GM21360 (cell line): ENCODE data around the gene PRIMPOL.

Experiments
- ATAC-seq: cut with Tn5 transposase; IDR thresholded peaks from one replicate; pipeline ENCODE4 v1.9.1; 2021; ENCODE audit warnings: mild to moderate bottlenecking, moderate library complexity; ENCODE audit not compliant: unreplicated experiment

Gene PRIMPOL

GRCh38 chr4:184666670-184667069, 17.1 kb downstream of the PRIMPOL start:
- no peak for ATAC-seq

DNA sequence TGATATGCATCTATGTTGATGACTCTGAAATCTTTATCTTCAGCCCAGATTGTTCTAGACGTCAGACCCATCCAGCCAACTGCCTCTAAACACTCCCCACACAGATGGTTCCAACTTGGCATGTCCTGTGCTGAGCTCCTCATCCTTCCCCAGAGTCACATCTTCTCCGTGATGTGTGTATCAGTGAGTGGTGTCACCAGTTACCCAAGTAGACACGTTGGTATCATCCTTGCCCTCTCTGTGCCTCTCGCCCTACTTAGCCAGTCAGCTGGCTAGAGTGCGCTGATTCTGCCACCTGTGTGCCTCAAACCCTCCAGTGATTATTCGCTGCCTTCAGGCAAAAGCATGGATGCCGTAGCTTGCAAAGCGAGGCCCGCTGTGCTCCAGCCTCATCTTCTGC, 18.6 kb downstream of the PRIMPOL start:
- no peak for ATAC-seq

- ATAC-seq, result no peak
Measured at GRCh38 chr4:184668511-184669114, 19.1 kb downstream of the PRIMPOL start.

- ATAC-seq, result no peak
Measured at GRCh38 chr4:184669251-184669650, 19.7 kb downstream of the PRIMPOL start.

DNA sequence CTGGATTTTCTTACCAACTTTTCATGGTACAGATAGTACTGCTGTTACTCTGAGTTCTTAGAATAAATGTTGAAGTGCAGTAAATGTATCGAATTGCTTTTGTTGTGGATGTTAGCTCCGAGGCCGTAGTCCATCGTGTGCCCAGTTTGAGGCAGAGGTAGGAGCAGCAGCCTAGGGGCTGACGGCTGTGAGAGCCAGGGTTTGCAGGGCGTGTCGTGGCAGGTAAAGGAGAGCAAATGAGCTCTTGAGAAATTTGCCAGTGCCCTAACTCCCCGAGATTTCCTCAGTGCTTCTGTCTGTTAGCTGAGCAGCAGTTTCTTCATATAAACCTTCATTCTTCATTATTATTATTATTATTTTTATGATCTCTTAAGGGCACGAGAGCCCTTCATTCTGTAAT, 21.6 kb downstream of the PRIMPOL start:
- no peak for ATAC-seq

DNA sequence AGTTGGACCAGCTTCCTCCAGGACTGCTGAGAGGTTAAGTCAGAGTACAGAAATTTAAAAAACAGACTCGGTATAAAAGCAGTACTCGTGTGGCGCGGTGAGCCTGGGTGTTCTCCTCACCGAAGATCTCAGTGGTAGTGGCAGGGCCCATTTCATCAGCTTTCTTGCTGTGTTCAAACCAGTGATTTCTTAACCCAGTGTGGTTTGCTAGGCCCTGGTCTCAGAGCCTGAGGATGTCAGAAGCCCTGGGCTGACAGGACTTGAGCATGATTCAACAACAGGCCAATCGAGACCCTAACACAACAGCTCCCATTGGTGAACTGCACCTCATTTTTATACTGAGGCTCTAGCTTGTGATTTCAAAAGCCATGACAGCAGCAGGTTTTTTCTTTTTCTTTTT, 23.2 kb downstream of the PRIMPOL start:
- no peak for ATAC-seq

DNA sequence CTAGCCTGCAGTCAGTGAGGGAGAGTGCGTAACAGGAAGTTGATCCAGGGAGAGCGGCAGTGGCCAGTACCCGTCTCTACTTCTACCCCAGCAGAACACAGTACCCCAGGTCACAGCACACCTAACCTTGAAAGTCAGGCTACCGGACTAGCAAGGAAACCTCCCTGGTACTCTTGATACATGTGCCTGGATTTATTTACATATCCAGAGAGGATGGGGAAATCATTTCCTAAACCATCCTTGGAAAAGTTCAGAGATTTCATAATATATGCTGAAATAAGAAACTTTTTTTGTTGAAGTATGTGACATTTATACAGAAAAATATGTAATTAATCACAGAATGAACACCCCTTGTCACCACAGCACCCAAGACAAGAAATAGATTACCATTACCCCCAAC, 24.5 kb downstream of the PRIMPOL start:
- ATAC-seq, result no peak

DNA sequence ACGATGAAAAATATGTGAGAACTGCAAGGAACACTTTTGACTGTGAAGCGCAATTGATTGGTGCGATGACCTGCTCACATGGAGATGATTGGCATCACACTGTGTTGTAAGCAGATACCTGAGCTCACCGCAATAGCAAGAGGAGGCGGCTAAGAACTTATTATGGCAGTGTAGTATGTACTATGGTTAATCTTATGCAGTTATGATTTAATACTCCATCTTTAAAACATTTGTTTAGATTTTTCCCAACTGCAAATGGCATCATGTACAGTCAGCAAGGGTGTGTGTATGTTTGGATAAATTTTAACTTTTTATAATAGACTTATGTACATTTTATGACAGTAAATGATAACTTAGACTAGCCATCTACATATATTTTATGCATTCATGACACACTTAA, 25.5 kb downstream of the PRIMPOL start:
- no peak for ATAC-seq

DNA sequence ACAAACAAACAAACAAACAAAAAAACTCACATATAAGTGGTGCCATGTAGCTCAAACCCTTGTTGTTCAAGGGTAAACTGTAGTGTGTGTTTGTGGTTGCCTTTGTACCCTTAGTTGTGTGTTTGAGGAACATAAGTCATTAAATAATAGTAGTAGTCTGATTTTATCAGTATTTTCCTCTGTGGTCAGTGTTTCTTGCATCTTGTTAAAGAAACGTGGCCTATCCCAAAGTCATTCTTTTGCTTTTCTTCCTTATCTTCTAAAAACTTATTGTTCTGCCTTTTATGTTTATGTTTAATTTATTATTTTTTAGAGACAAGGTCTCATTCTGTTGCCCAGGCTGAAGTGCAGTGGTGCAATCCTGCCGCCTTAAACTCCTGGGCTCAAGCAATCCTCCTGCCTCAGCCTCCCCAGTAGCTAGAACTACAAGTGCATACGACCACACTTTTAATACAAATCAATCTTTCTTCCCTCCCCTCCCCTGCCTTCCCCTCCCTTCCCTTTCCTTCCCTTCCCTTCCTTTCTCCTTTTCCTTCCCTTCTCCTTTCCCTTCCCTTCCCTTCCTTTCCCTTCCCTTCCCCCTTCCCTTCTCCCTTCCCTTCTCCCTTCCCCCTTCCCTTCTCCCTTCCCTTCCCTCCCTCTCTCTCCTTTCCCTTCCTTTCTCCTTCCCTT, 26.4 kb downstream of the PRIMPOL start:
- no peak for ATAC-seq

DNA sequence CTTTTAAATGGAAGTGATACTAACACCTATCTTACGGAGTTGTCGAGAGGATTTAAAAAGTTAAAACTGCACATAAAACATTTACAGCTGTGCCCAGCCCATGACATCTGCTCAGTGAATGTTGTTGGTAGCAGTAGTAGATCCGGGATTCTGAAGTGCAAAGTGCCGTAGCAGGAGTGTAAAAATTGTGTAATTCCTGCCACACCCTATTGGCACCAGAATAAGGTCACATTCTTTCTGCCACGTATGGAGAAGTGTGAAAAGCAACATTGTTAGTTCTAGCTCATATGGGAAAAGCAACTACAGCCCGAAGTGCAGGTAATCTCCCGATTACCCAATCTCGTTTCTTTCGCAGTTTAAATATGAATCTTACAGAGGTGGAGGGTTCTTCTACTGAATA, 31.2 kb downstream of the PRIMPOL start:
- ATAC-seq, result no peak

DNA sequence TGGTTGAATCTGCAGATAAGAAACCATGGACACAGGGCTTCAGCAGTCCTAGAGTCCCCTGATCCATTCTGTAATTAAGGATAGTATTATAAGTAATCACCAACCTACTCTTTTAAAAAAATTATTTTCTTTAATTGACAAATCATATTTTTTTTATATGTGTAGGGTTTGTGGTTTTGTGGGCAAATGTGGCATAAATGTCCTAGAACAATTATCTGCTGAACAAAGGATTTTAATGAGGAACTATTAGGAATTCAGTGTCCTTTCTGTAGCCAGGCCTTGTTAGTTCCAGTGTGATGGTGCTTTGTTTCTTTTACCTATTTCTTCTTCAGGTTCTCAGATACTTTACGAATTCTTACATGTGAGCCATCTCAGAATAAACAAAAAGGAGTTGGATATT, 32.4 kb downstream of the PRIMPOL start:
- no peak for ATAC-seq

- ATAC-seq, result no peak
Measured at GRCh38 chr4:184684491-184685189, 35.1 kb downstream of the PRIMPOL start.

- no peak for ATAC-seq
Measured at GRCh38 chr4:184688005-184688404, 38.5 kb downstream of the PRIMPOL start.

DNA sequence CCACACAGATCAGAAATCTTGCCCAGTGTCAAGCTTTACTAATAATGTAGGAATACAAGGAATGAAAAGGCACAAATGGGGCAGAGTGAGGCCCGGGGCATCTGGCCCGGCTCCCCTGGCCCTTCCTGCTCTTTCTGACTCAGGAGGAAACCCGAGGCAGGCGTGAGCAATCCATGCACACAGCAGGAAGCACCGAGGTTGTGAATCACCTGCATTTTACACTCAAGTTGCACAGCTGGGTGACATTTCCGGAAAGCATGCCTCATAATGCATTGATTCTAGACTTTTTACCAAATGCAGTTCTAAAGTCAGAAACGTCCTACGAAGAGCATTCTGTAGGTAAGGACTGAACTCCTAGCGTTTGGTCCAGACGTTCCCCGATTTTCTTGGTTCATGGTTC, 38.9 kb downstream of the PRIMPOL start:
- no peak for ATAC-seq

- no peak for ATAC-seq
Measured at GRCh38 chr4:184689681-184690080, 40.1 kb downstream of the PRIMPOL start.

DNA sequence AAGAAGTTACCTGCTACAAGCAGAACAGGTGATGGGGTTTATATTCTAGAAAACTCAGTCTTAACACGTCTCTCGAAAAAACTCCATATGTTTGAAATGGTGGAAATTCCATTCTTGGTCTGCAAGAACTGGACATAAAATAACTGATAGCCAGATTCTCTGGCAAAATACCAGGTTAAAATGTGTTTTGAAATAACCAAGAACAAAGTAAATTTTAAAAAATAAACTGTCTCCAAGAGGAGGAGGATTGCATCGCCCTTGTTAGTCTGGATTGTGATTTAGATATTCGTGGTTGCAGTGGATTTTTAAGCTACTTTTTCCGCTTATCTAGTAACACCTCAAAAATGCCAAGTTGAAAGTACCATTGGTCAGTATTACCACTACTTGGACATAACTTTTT, 43.5 kb downstream of the PRIMPOL start:
- no peak for ATAC-seq

GRCh38 chr4:184694412-184694956, 44.9 kb downstream of the PRIMPOL start:
- no peak for ATAC-seq

DNA sequence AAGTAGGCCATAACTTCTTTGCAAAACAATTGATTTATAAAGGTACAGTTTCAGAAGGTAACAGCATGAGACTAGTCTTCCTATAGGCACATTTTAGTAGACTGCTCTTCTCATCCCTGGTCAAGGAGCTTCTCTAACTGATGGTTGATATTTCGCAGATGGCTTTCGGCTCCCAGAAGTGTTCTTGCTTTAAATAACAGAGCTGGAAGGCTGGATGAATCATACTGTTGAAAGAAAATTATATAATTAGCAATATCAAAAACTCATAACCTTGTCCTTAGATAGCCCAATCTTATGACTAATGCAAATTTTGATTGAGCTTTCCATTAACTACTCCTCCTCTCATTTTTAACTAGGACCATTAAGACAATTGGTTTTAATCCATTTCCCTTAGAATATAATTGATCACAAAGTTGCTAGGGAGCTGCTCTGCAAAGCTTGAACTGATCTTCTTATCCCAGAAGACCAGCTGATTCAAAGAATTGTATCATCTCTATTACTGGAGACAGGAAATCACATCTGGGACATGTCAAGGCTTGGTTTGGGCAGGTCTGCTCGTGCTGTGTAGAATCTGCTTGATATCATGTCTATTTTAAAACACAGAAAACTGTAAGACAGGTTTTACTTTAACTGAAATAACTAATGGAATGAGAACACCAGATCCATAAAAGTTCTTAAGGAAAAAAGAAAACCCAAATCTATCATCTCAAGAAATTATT, 45.8 kb downstream of the PRIMPOL start:
- ATAC-seq, result no peak

DNA sequence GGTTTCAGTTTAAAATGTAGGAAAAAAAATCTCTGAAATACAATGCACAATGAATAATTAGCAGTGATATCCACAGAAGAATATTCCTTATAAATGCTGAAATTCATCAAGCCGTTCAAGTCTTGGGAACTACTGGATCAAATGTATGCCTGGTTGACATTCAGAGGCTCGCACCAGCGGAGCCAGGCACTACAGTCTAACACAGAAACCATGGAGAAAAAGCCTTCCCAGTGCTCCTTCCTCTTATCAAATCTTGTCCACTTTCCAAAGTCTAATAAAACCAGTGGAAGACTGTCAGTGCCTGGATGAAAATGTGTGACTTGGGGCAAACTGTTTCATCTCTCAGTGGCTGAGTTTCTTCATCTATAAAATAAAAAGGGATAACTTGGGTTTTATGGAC, 48.4 kb downstream of the PRIMPOL start:
- ATAC-seq, result no peak

- ATAC-seq, result no peak
Measured at GRCh38 chr4:184699941-184700340, 50.4 kb downstream of the PRIMPOL start.

GRCh38 chr4:184702114-184702513, 52.6 kb downstream of the PRIMPOL start:
- no peak for ATAC-seq
